B cell (primary cell): Measurements from ENCODE around the gene TLCD2. TPM values are rescaled to one million over a fixed set of nuclear protein-coding genes. Genes with fewer than 3 reads are reported as not detected.

Experiments
- ATAC-seq: fragments of 200-7000 bp; cut with Tn5 transposase; one replicate; pipeline ENCODE4 v1.10.0; 2021; ENCODE audit warnings: low read depth, mild to moderate bottlenecking, moderate number of reproducible peaks, moderate library complexity
- CTCF ChIA-PET: fragments of 350-600 bp; sonication (Branson Sonifier 250); formaldehyde crosslinking; loops from one replicate; lab custom pipeline; 2021; ENCODE audit warnings: antibody characterized with exemption, inconsistent platforms; lab: Charles Lee
- POLR2A ChIA-PET: fragments of 350-600 bp; sonication (Branson Sonifier 250); formaldehyde crosslinking; loops from one replicate; lab custom pipeline; 2021; ENCODE audit warnings: antibody characterized with exemption; lab: Charles Lee
- DNase-seq: peaks from one replicate; pipeline ENCODE4 v3.0.0; 2013
- H2AFZ ChIP-seq: 2 replicates; pipeline ENCODE4 v1.6.1; 2012; ENCODE audit warnings: mild to moderate bottlenecking, low read depth, low read length; ENCODE audit not compliant: insufficient read depth, poor library complexity, severe bottlenecking
- H3K27ac ChIP-seq, 2 donors: 1 replicate in 1 of 2; 2 replicates in 1 of 2; pipeline ENCODE4 v1.5.1; 2012 to 2013; ENCODE audit warnings: low read length in 2 of 2, mild to moderate bottlenecking in 2 of 2, moderate library complexity in 1 of 2
- H3K27me3 ChIP-seq, 4 experiments: fragments of 200-600 bp in 1 of 4; sonication (generic) in 1 of 4; replicated peaks in 1 of 4; 1 replicate in 2 of 4; 2 replicates in 2 of 4; pipeline versions ENCODE4 v1.6.1 to v1.7.0; 2013 to 2016; ENCODE audit warnings: low read length in 3 of 4, mild to moderate bottlenecking in 2 of 4, mixed read lengths in 1 of 4, moderate library complexity in 1 of 4; ENCODE audit not compliant: insufficient read depth in 4 of 4, control insufficient read depth in 3 of 4; ENCODE audit errors: control extremely low read depth in 1 of 4
- H3K36me3 ChIP-seq, 2 experiments: replicated peaks in 1 of 2; 1 replicate in 1 of 2; 2 replicates in 1 of 2; pipeline versions ENCODE4 v1.6.1 to v1.7.1; 2013; ENCODE audit warnings: low read length in 1 of 2; ENCODE audit not compliant: insufficient read depth in 2 of 2, control insufficient read depth in 1 of 2; ENCODE audit errors: control extremely low read depth in 1 of 2, extremely low read depth in 1 of 2
- H3K4me1 ChIP-seq, 2 donors: fragments of 200-600 bp in 1 of 2; sonication (generic) in 1 of 2; 1 replicate in 1 of 2; 2 replicates in 1 of 2; pipeline versions ENCODE4 v1.5.1 to v1.6.1; 2013 to 2017; ENCODE audit warnings: low read length in 2 of 2; ENCODE audit not compliant: control insufficient read depth in 2 of 2, insufficient read depth in 2 of 2
- H3K4me2 ChIP-seq: replicated peaks from 2 replicates; pipeline ENCODE3; 2012; ENCODE audit warnings: mild to moderate bottlenecking, low read depth, low read length; ENCODE audit not compliant: poor library complexity, severe bottlenecking
- H3K4me3 ChIP-seq, 5 experiments: fragments of 200-600 bp in 1 of 5; sonication (generic) in 1 of 5; 1 replicate in 3 of 5; 2 replicates in 2 of 5; pipeline versions ENCODE4 v1.5.1 to v1.7.0; 2011 to 2016; ENCODE audit warnings: low read length in 4 of 5, mild to moderate bottlenecking in 4 of 5, low read depth in 2 of 5, control low read depth in 1 of 5, moderate library complexity in 1 of 5; ENCODE audit not compliant: insufficient read depth in 1 of 5; ENCODE audit errors: control extremely low read depth in 1 of 5, extremely low read depth in 1 of 5
- H3K79me2 ChIP-seq: fragments of 200-600 bp; sonication (generic); one replicate; pipeline ENCODE4 v1.6.0; 2016; ENCODE audit warnings: low read length; ENCODE audit not compliant: control insufficient read depth, insufficient read depth
- H3K9ac ChIP-seq: fragments of 200-600 bp; sonication (generic); 2 replicates; pipeline ENCODE4 v1.6.1; 2017; ENCODE audit warnings: mild to moderate bottlenecking, low read length, moderate library complexity
- H3K9me3 ChIP-seq, 3 donors: one replicate each; pipeline versions ENCODE4 v1.6.1 to v1.7.1; 2013; ENCODE audit warnings: low read length in 2 of 3; ENCODE audit not compliant: control insufficient read depth in 2 of 3, insufficient read depth in 1 of 3; ENCODE audit errors: control extremely low read depth in 1 of 3
- H4K20me1 ChIP-seq: 2 replicates; pipeline ENCODE4 v1.6.0; 2012; ENCODE audit warnings: mild to moderate bottlenecking, low read length; ENCODE audit not compliant: insufficient read depth, control insufficient read depth, poor library complexity, severe bottlenecking
- H3K27ac Mint-ChIP-seq: one replicate; pipeline ENCODE4 v1.8.0; 2021; ENCODE audit warnings: mixed read lengths
- H3K27me3 Mint-ChIP-seq: one replicate; pipeline ENCODE4 v1.8.0; 2021; ENCODE audit warnings: mixed read lengths
- H3K4me1 Mint-ChIP-seq: one replicate; pipeline ENCODE4 v1.8.0; 2021; ENCODE audit warnings: mixed read lengths
- H3K4me3 Mint-ChIP-seq: one replicate; pipeline ENCODE4 v1.8.0; 2021; ENCODE audit warnings: mixed read lengths
- H3K9me3 Mint-ChIP-seq: one replicate; pipeline ENCODE4 v1.8.0; 2022; ENCODE audit warnings: mixed read lengths; ENCODE audit not compliant: insufficient read depth
- EZH2 ChIP-seq: IDR thresholded peaks from 2 replicates; pipeline ENCODE4 v1.6.1; 2012; ENCODE audit warnings: borderline replicate concordance, low read depth, mild to moderate bottlenecking, moderate library complexity, low read length; ENCODE audit not compliant: insufficient read depth, poor library complexity, severe bottlenecking
- WGBS: methylation state at CpG from one replicate; pipeline ENCODE4 v1.1.5; 2013; ENCODE audit warnings: missing lambda C conversion rate; ENCODE audit not compliant: insufficient coverage; 5-methylcytosine and 5-hydroxymethylcytosine counted together
- intact Hi-C: fragments of 100-400 bp; cut with micrococcal nuclease; formaldehyde crosslinking; loops from one replicate; pipeline ENCODE4 v1.10.0; 2022
- polyA plus RNA-seq: library from polyadenylated mRNA; depleted of rRNA; stranded (reverse); fragments of >200 nt; gene quantifications from 2 replicates; pipeline ENCODE4 v1.2.3, GENCODE V29; 2012
- total RNA-seq, 2 donors: library from RNA; stranded (reverse); fragments of 120-200 nt in 1 of 2; gene quantifications; 1 replicate in 1 of 2; 2 replicates in 1 of 2; pipeline versions ENCODE4 v1.2.3 to v1.2.4, GENCODE V29; 2013 to 2022
- TF ChIP-seq, protein P1 (sequence below): fragments of 200-600 bp; IDR thresholded peaks from one replicate; pipeline ENCODE4 v1.8.0; 2022; ENCODE audit warnings: antibody characterized with exemption, mild to moderate bottlenecking

TLCD2 gene
- total and polyA plus RNA-seq, 2 donors (not counting 1 experiment from before 2014, with no cell fraction given): 0.03 TPM; not detected in 1

GRCh38 chr17:1720856-1721386 is 10.7 kb upstream of the TLCD2 start:
- DNase-seq (peak; percentile 77), ATAC-seq (no peak)
- Histone ChIP-seq H3K9ac (no peak overlapping the region), H3K9me3 (no peaks in the 10 kb centered on the region), H3K4me2 (no peak overlapping the region), H4K20me1 (peaks cover 11% of the 10 kb centered on the region), H3K27ac (no peak overlapping the region), H3K4me3 (no peak overlapping the region), H3K27me3 (no peaks in the 10 kb centered on the region), H3K79me2 (peaks cover 13% of the 10 kb centered on the region), H3K4me1 (peaks cover 35 to 61% of the 10 kb centered on the region in 2 donors), H3K36me3 (no peaks in the 10 kb centered on the region), H2AFZ (no peak overlapping the region)
- ChIA-PET CTCF (interaction anchor here (0.7 to 12.4 kb wide), 36 partner anchors 8 to 325 kb away, joined by 3 to 397 read pairs (median 5); partner anchors contain the start of genes RILP, RPA1, SERPINF1 and SMYD4), POLR2A (interaction anchor here (0.7 to 5.5 kb wide), 5 partner anchors 11 to 144 kb away, joined by 3 to 59 read pairs (median 11); no protein-coding TSS in a partner anchor)
- Mint-ChIP-seq H3K27ac (peak overlapping the region; percentile 93), H3K9me3 (no peaks in the 10 kb centered on the region), H3K27me3 (no peaks in the 10 kb centered on the region), H3K4me3 (peak overlapping the region; percentile 68), H3K4me1 (peaks cover 47% of the 10 kb centered on the region)
- TF ChIP-seq, protein P1, sequence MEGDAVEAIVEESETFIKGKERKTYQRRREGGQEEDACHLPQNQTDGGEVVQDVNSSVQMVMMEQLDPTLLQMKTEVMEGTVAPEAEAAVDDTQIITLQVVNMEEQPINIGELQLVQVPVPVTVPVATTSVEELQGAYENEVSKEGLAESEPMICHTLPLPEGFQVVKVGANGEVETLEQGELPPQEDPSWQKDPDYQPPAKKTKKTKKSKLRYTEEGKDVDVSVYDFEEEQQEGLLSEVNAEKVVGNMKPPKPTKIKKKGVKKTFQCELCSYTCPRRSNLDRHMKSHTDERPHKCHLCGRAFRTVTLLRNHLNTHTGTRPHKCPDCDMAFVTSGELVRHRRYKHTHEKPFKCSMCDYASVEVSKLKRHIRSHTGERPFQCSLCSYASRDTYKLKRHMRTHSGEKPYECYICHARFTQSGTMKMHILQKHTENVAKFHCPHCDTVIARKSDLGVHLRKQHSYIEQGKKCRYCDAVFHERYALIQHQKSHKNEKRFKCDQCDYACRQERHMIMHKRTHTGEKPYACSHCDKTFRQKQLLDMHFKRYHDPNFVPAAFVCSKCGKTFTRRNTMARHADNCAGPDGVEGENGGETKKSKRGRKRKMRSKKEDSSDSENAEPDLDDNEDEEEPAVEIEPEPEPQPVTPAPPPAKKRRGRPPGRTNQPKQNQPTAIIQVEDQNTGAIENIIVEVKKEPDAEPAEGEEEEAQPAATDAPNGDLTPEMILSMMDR: peak; percentile 97
- TF ChIP-seq EZH2: no peak
- 38% methylated on average over 8 of the region's 11 CpGs for WGBS
- intact Hi-C loops: loop anchor here (1.0 to 5.0 kb wide), 2 partner anchors 54 to 144 kb away; no protein-coding TSS in a partner anchor
